OCI-LY3 (cell line): ENCODE results near the gene CTTNBP2NL.

ENCODE experiments used
- H2AFZ ChIP-seq: fragments of 200-600, 300-600 bp; shearing (Covaris generic); 2 replicates; pipeline ENCODE4 v1.6.0; 2014; ENCODE audit warnings: antibody characterized with exemption, low read depth, low read length
- H3K27ac ChIP-seq: fragments of 200-600, 300-600 bp; sonication (generic); 2 replicates; pipeline ENCODE4 v1.5.1; 2014; ENCODE audit warnings: mild to moderate bottlenecking, low read length, moderate library complexity, mixed read lengths
- H3K27me3 ChIP-seq: fragments of 200-600, 300-600 bp; sonication (generic); 2 replicates; pipeline ENCODE4 v1.6.1; 2014; ENCODE audit warnings: low read depth, low read length, mixed read lengths
- H3K36me3 ChIP-seq: fragments of 200-600, 300-600 bp; sonication (generic); replicated peaks from 2 replicates; pipeline ENCODE3; 2014; ENCODE audit warnings: low read depth, low read length, mixed read lengths
- H3K4me1 ChIP-seq: fragments of 300-600, 200-600 bp; sonication (generic); 2 replicates; pipeline ENCODE4 v1.6.1; 2014; ENCODE audit warnings: low read length, mixed read lengths
- H3K4me2 ChIP-seq: fragments of 200-600, 300-600 bp; sonication (generic); 2 replicates; pipeline ENCODE4 v1.6.1; 2014; ENCODE audit warnings: low read length, mixed read lengths
- H3K4me3 ChIP-seq: fragments of 300-600, 200-600 bp; sonication (generic); 2 replicates; pipeline ENCODE4 v1.5.1; 2014; ENCODE audit warnings: antibody characterized with exemption, mild to moderate bottlenecking, low read length, moderate library complexity
- H3K79me2 ChIP-seq: fragments of 300-600, 200-600 bp; shearing (Covaris generic); 2 replicates; pipeline ENCODE4 v1.6.1; 2014; ENCODE audit warnings: mild to moderate bottlenecking, low read length, mixed read lengths
- H3K9ac ChIP-seq: fragments of 300-600, 200-600 bp; shearing (Covaris generic); 2 replicates; pipeline ENCODE4 v1.6.0; 2014; ENCODE audit warnings: mild to moderate bottlenecking, low read length, moderate library complexity
- H3K9me3 ChIP-seq: fragments of 200-600, 300-600 bp; shearing (Covaris generic); 2 replicates; pipeline ENCODE4 v1.6.1; 2014; ENCODE audit warnings: low read length, mixed read lengths; ENCODE audit not compliant: insufficient read depth
- H4K20me1 ChIP-seq: fragments of 200-600, 300-600 bp; sonication (generic); 2 replicates; pipeline ENCODE4 v1.6.1; 2016; ENCODE audit warnings: low read length, mixed read lengths; ENCODE audit not compliant: insufficient read depth
- EZH2phosphoT487 ChIP-seq: fragments of 200-600 bp; shearing (Covaris generic); IDR thresholded peaks from 2 replicates; pipeline ENCODE4 v1.6.1; 2018; ENCODE audit warnings: antibody characterized with exemption, mixed run types, low read depth
- TF ChIP-seq, protein P1 (sequence below): fragments of 200-600, 300-600 bp; sonication (generic); IDR thresholded peaks from 2 replicates; pipeline ENCODE4 v1.5.1; 2014; ENCODE audit warnings: antibody characterized with exemption, low read length, low read depth

The CTTNBP2NL gene, protein sequence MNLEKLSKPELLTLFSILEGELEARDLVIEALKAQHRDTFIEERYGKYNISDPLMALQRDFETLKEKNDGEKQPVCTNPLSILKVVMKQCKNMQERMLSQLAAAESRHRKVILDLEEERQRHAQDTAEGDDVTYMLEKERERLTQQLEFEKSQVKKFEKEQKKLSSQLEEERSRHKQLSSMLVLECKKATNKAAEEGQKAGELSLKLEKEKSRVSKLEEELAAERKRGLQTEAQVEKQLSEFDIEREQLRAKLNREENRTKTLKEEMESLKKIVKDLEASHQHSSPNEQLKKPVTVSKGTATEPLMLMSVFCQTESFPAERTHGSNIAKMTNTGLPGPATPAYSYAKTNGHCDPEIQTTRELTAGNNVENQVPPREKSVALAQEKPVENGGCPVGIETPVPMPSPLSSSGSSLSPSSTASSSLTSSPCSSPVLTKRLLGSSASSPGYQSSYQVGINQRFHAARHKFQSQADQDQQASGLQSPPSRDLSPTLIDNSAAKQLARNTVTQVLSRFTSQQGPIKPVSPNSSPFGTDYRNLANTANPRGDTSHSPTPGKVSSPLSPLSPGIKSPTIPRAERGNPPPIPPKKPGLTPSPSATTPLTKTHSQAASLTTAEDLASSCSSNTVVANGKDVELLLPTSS

DNA sequence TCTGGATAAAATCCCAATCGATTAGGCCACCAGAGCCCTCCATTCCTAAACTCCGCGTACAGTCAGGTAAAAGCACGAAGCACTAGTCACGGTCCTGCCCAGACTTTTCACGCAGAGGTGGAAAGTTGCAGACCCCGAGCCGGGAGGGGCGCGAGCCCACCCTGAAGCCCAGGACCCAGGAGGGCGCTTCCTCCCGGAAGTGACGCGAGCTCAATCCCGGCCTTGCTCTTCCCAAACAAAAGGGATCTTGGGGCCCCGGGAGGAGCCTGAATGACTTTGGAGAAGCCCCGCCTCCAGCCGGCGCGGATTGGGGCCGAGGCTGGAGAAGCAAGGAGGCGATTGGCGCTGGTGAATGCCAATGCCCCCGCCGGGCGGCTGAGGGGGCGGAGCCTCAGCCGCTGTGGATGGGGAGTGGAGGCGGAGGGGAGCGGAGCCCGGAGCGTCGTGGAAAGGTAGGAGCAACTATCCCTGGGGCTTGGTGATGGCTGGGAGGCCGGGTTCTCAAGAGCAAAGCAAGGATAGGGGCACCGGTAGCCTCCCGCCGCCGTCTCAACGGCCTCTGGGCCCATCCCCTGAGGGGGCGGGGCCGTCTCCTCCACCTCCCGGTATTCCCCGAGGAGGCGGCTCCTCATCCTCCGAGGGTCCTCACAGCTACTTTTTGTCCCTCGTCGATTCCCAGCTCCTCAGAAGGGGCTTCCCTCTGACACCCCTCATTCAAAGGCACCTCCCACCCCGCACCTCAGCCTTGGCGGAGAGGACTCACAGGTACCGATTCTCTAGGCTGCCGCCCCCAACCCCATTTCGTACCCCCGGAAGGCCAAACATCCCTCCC, at the start of gene CTTNBP2NL:
Gene CTTNBP2NL (plus strand): TSS at position 394 of the 832 bp plus-strand sequence. CDS start 19,952 bp downstream, outside the sequence.
- Histone ChIP-seq H3K4me1 (peaks cover 50% of the 10 kb centered on the region), H2AFZ (peak within 1 kb of the TSS; percentile 87), H3K27ac (no peak within 1 kb of the TSS), H3K4me2 (peak within 1 kb of the TSS; percentile 80), H3K9me3 (no peaks in the 10 kb centered on the region), H3K36me3 (no peaks in the 10 kb centered on the region), H4K20me1 (no peaks in the 10 kb centered on the region), H3K4me3 (peak within 1 kb of the TSS; percentile 84), H3K79me2 (no peaks in the 10 kb centered on the region), H3K27me3 (peaks cover 8% of the 10 kb centered on the region; the same call in 1 of the 2 replicates), H3K9ac (peak within 1 kb of the TSS; percentile 52)
- no peak for TF ChIP-seq EZH2phosphoT487
- TF ChIP-seq, protein P1, sequence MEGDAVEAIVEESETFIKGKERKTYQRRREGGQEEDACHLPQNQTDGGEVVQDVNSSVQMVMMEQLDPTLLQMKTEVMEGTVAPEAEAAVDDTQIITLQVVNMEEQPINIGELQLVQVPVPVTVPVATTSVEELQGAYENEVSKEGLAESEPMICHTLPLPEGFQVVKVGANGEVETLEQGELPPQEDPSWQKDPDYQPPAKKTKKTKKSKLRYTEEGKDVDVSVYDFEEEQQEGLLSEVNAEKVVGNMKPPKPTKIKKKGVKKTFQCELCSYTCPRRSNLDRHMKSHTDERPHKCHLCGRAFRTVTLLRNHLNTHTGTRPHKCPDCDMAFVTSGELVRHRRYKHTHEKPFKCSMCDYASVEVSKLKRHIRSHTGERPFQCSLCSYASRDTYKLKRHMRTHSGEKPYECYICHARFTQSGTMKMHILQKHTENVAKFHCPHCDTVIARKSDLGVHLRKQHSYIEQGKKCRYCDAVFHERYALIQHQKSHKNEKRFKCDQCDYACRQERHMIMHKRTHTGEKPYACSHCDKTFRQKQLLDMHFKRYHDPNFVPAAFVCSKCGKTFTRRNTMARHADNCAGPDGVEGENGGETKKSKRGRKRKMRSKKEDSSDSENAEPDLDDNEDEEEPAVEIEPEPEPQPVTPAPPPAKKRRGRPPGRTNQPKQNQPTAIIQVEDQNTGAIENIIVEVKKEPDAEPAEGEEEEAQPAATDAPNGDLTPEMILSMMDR = no peak

DNA sequence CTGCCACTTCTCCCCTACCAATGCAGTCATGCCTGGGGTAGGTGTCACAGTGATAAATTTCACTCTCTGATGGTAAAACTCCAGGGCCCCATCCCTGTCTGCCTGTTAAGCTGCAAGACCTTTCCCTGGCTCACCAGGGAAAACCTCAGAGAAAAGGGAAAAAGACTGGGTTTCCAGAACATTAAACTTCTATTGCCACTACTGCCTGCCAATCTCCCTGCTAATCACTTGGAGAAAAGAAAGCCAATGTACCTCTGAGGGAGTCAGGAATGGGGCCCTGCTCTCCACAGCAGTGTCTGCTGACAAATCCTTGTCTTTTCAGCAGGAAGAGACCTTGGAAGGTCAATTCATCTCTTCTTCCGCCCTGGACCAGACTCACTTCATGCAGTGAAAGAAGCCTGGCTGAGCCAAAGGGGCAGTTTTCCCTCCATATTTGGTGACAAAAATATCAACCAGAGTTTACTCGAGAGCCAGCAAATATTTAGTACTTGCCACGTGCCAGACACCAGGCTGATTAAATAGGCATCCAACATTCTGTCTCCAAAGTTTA, 49.1 kb upstream of the CTTNBP2NL start:
- Histone ChIP-seq H4K20me1 (no peaks in the 10 kb centered on the region), H2AFZ (no peak overlapping the region), H3K27me3 (0 out of 2 replicates have a peak, but pooled peaks cover 8% of the 10 kb centered on the region), H3K9me3 (no peaks in the 10 kb centered on the region), H3K36me3 (no peaks in the 10 kb centered on the region), H3K27ac (no peak overlapping the region), H3K4me3 (no peak overlapping the region), H3K4me2 (no peak overlapping the region), H3K4me1 (no peaks in the 10 kb centered on the region), H3K9ac (no peak overlapping the region), H3K79me2 (no peaks in the 10 kb centered on the region)
- no peak for TF ChIP-seq EZH2phosphoT487
- TF ChIP-seq, protein P1 = no peak

DNA sequence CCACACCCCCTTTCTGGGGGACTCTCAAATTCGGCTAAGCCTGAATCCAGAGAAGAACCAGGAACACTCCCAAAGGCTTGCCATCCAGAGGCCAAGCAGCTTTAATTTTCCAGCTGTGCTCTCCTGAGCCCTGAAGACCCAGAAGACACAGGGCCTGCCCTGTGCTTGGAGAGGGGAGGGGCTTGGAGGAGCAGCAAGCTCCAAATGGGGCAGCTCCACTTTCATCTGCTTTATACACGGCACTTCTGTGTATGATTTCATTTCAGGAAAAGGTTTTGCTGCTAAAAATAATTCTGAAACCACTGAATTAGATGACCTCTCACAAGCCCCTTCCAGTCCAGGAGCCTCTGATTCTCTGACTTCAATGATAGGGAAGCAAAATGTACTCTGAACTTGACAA, 39.2 kb upstream of the CTTNBP2NL start:
- Histone ChIP-seq H3K9me3 (no peaks in the 10 kb centered on the region), H3K79me2 (no peaks in the 10 kb centered on the region), H3K9ac (no peak overlapping the region), H3K27me3 (no peaks in the 10 kb centered on the region; the same call in none of the 2 replicates), H4K20me1 (no peaks in the 10 kb centered on the region), H3K36me3 (no peaks in the 10 kb centered on the region), H3K4me1 (peaks cover 3% of the 10 kb centered on the region; the same call in 1 of the 2 replicates), H3K27ac (no peak overlapping the region), H2AFZ (no peak overlapping the region), H3K4me2 (no peak overlapping the region), H3K4me3 (no peak overlapping the region)
- TF ChIP-seq, protein P1 = no peak
- TF ChIP-seq EZH2phosphoT487 = no peak
